Panc1 (cell line): ENCODE data around the gene RNU5B-1.

Experiments
- CTCF ChIP-seq: fragments of 450-650 bp; IDR thresholded peaks from 2 replicates; pipeline ENCODE4 v1.5.1; 2017; ENCODE audit warnings: mild to moderate bottlenecking
- POLR2AphosphoS5 ChIP-seq: IDR thresholded peaks from 2 replicates; pipeline ENCODE4 v1.6.1; 2012; ENCODE audit warnings: mild to moderate bottlenecking, low read depth, low read length, moderate library complexity
- SIN3A ChIP-seq: IDR thresholded peaks from 2 replicates; pipeline ENCODE4 v1.6.1; 2012; ENCODE audit warnings: low read depth, mild to moderate bottlenecking, low read length, moderate library complexity, borderline replicate concordance; ENCODE audit not compliant: insufficient read depth
- TCF7L2 ChIP-seq: IDR thresholded peaks from 2 replicates; pipeline ENCODE4 v1.6.1; 2011; ENCODE audit warnings: mild to moderate bottlenecking, low read depth, low read length, inconsistent platforms

DNA sequence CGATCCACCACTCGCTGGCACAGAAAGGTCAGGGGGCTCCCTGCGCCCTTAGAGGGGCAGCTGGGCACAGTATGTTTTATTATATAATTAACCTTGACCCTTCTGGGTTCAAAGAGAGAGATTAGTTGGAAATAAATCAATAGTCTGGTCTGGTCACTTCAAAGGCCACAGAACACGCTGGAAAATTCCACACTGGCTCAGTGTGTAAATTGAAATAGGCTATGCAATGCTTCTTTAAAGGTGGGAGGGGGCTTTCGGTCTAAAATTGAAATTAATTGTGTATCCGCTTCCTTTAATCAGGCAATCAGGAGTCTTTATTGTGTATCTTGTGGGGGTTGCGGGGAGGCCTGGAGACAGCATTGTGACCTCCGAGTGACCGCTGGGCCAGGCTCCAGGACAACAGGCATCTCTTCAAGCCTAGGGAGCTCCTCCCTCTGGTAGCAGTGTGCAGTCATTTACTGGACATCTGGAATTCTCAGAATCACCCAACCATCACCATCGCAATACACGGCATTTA lies 8.0 kb downstream of the RNU5B-1 start:
- no peak for TF ChIP-seq TCF7L2
- TF ChIP-seq CTCF = no peak
- no peak for TF ChIP-seq POLR2AphosphoS5
- TF ChIP-seq SIN3A = no peak
